HEK293 (cell line): Measurements from ENCODE around the gene RHBDF2.

ENCODE experiments used
- CTCF ChIA-PET: fragments of 350-600 bp; formaldehyde crosslinking; extraction: SDS; loops from one replicate; lab custom pipeline; 2021; ENCODE audit warnings: antibody characterized with exemption; lab: Yijun Ruan, JAX
- POLR2A ChIA-PET: fragments of 300-600 bp; formaldehyde crosslinking; extraction: SDS; loops from one replicate; lab custom pipeline; 2020; ENCODE audit warnings: antibody characterized with exemption, inconsistent platforms; lab: Yijun Ruan, JAX
- H3K27ac ChIP-seq: fragments of 200-500 bp; sonication (Bioruptor generic); 2 replicates; pipeline ENCODE4 v1.5.1; 2014; ENCODE audit warnings: low read depth, low read length, control low read depth, inconsistent platforms; ENCODE audit errors: extremely low read depth
- H3K36me3 ChIP-seq, 2 experiments: fragments of 200-500 bp in 1 of 2; sonication (Bioruptor generic) in 1 of 2; 1 replicate in 1 of 2; 2 replicates in 1 of 2; pipeline ENCODE4 v1.5.1; 2014 to 2017; ENCODE audit warnings: inconsistent platforms in 2 of 2, low read length in 2 of 2; ENCODE audit not compliant: control insufficient read depth in 2 of 2, insufficient read depth in 1 of 2
- H3K4me1 ChIP-seq: fragments of 200-500 bp; sonication (Bioruptor generic); 2 replicates; pipeline ENCODE4 v1.5.1; 2014; ENCODE audit warnings: mild to moderate bottlenecking, low read length, inconsistent platforms; ENCODE audit not compliant: control insufficient read depth, insufficient read depth
- H3K4me3 ChIP-seq: 2 replicates; pipeline ENCODE4 v1.5.1; 2011; ENCODE audit warnings: low read depth, mild to moderate bottlenecking, control low read depth, low read length, moderate library complexity
- H3K9me3 ChIP-seq: fragments of 200-500 bp; sonication (Bioruptor generic); 2 replicates; pipeline ENCODE4 v1.5.1; 2014; ENCODE audit warnings: low read depth, low read length, inconsistent platforms; ENCODE audit not compliant: control insufficient read depth, insufficient read depth
- GLI2 ChIP-seq: fragments of 450-650 bp; formaldehyde crosslinking; IDR thresholded peaks from 2 replicates; pipeline ENCODE4; 2017; ENCODE audit warnings: missing biosample characterization, missing genetic modification characterization, low read depth, borderline replicate concordance
- GLIS1 ChIP-seq: fragments of 450-650 bp; formaldehyde crosslinking; IDR thresholded peaks from 2 replicates; pipeline ENCODE4 v1.5.1; 2016; ENCODE audit warnings: missing biosample characterization, missing genetic modification characterization
- GLIS2 ChIP-seq: fragments of 450-650 bp; formaldehyde crosslinking; IDR thresholded peaks from 2 replicates; pipeline ENCODE4 v1.5.1; 2016; ENCODE audit warnings: missing biosample characterization, missing genetic modification characterization
- KLF1 ChIP-seq: fragments of 450-650 bp; formaldehyde crosslinking; IDR thresholded peaks from 2 replicates; pipeline ENCODE4 v1.5.1; 2016; ENCODE audit warnings: missing biosample characterization, missing genetic modification characterization
- MZF1 ChIP-seq: fragments of 450-650 bp; formaldehyde crosslinking; IDR thresholded peaks from 2 replicates; pipeline ENCODE4 v1.5.1; 2017; ENCODE audit warnings: missing biosample characterization, missing genetic modification characterization, borderline replicate concordance
- OSR2 ChIP-seq: fragments of 450-650 bp; formaldehyde crosslinking; IDR thresholded peaks from 2 replicates; pipeline ENCODE4 v1.5.1; 2016; ENCODE audit warnings: missing biosample characterization, missing genetic modification characterization
- PBX3 ChIP-seq: sonication (generic); formaldehyde crosslinking; IDR thresholded peaks from 2 replicates; pipeline ENCODE4 v1.8.1; 2022; ENCODE audit warnings: mild to moderate bottlenecking, moderate library complexity, missing genetic modification reagents
- SCRT2 ChIP-seq: fragments of 450-650 bp; formaldehyde crosslinking; IDR thresholded peaks from 2 replicates; pipeline ENCODE4 v1.5.1; 2016; ENCODE audit warnings: missing biosample characterization, missing genetic modification characterization
- SP7 ChIP-seq: fragments of 450-650 bp; formaldehyde crosslinking; IDR thresholded peaks from 2 replicates; pipeline ENCODE4 v1.5.1; 2016; ENCODE audit warnings: missing biosample characterization, missing genetic modification characterization
- TCF7L2 ChIP-seq: IDR thresholded peaks from 2 replicates; pipeline ENCODE4 v1.6.1; 2011; ENCODE audit warnings: low read depth, mild to moderate bottlenecking, inconsistent platforms, low read length, moderate library complexity, borderline replicate concordance
- WT1 ChIP-seq: fragments of 450-650 bp; formaldehyde crosslinking; IDR thresholded peaks from 2 replicates; pipeline ENCODE4 v1.5.1; 2016; ENCODE audit warnings: missing biosample characterization, missing genetic modification characterization
- YY1 ChIP-seq: fragments of 450-650 bp; formaldehyde crosslinking; IDR thresholded peaks from 2 replicates; pipeline ENCODE4 v1.5.1; 2018; ENCODE audit warnings: missing biosample characterization, missing genetic modification characterization
- ZBTB1 ChIP-seq: fragments of 450-650 bp; formaldehyde crosslinking; IDR thresholded peaks from 2 replicates; pipeline ENCODE4 v1.5.1; 2016; ENCODE audit warnings: missing biosample characterization, missing genetic modification characterization
- ZBTB20 ChIP-seq: fragments of 450-650 bp; formaldehyde crosslinking; IDR thresholded peaks from 2 replicates; pipeline ENCODE4 v1.5.1; 2016; ENCODE audit warnings: missing biosample characterization, missing genetic modification characterization
- ZBTB44 ChIP-seq: fragments of 450-650 bp; IDR thresholded peaks from 2 replicates; pipeline ENCODE4 v1.5.1; 2018; ENCODE audit warnings: missing biosample characterization, mild to moderate bottlenecking, missing genetic modification characterization
- ZBTB48 ChIP-seq: fragments of 450-650 bp; formaldehyde crosslinking; IDR thresholded peaks from 2 replicates; pipeline ENCODE4 v1.5.1; 2016; ENCODE audit warnings: missing biosample characterization, missing genetic modification characterization
- ZNF140 ChIP-seq: fragments of 450-650 bp; formaldehyde crosslinking; IDR thresholded peaks from 2 replicates; pipeline ENCODE4 v1.5.1; 2016; ENCODE audit warnings: missing biosample characterization, missing genetic modification characterization
- ZNF19 ChIP-seq: fragments of 450-650 bp; formaldehyde crosslinking; IDR thresholded peaks from 2 replicates; pipeline ENCODE4; 2016; ENCODE audit warnings: missing biosample characterization, missing genetic modification characterization, low read depth
- ZNF214 ChIP-seq: fragments of 450-650 bp; formaldehyde crosslinking; IDR thresholded peaks from 2 replicates; pipeline ENCODE4 v1.5.1; 2017; ENCODE audit warnings: missing biosample characterization, mild to moderate bottlenecking, missing genetic modification characterization, borderline replicate concordance
- ZNF558 ChIP-seq: fragments of 450-650 bp; formaldehyde crosslinking; IDR thresholded peaks from 2 replicates; pipeline ENCODE4 v1.5.1; 2016; ENCODE audit warnings: missing biosample characterization, missing genetic modification characterization
- ZNF561 ChIP-seq: fragments of 450-650 bp; IDR thresholded peaks from 2 replicates; pipeline ENCODE4 v1.5.1; 2018; ENCODE audit warnings: missing biosample characterization, missing genetic modification characterization, borderline replicate concordance
- ZNF623 ChIP-seq: fragments of 450-650 bp; formaldehyde crosslinking; IDR thresholded peaks from 2 replicates; pipeline ENCODE4 v1.5.1; 2016; ENCODE audit warnings: missing biosample characterization, missing genetic modification characterization
- ZNF670 ChIP-seq: fragments of 450-650 bp; formaldehyde crosslinking; IDR thresholded peaks from 2 replicates; pipeline ENCODE4 v1.5.1; 2016; ENCODE audit warnings: missing biosample characterization, missing genetic modification characterization, low read depth
- ZNF777 ChIP-seq: fragments of 450-650 bp; formaldehyde crosslinking; IDR thresholded peaks from 2 replicates; pipeline ENCODE4 v1.5.1; 2017; ENCODE audit warnings: missing biosample characterization, missing genetic modification characterization, borderline replicate concordance
- ZNF791 ChIP-seq: fragments of 450-650 bp; formaldehyde crosslinking; IDR thresholded peaks from 2 replicates; pipeline ENCODE4 v1.5.1; 2016; ENCODE audit warnings: missing biosample characterization, missing genetic modification characterization
- ZNF843 ChIP-seq: fragments of 450-650 bp; formaldehyde crosslinking; IDR thresholded peaks from 2 replicates; pipeline ENCODE4 v1.5.1; 2016; ENCODE audit warnings: missing biosample characterization, missing genetic modification characterization
- ZSCAN16 ChIP-seq: fragments of 450-650 bp; formaldehyde crosslinking; IDR thresholded peaks from 2 replicates; pipeline ENCODE4 v1.5.1; 2016; ENCODE audit warnings: missing biosample characterization, missing genetic modification characterization

Gene RHBDF2

GRCh38 chr17:76490112-76490710 lies 11.0 kb downstream of the RHBDF2 start:
- Histone ChIP-seq H3K4me1 (no peaks in the 10 kb centered on the region), H3K4me3 (no peak overlapping the region), H3K36me3 (no peaks in the 10 kb centered on the region), H3K27ac (no peak overlapping the region), H3K9me3 (no peaks in the 10 kb centered on the region)
- TF ChIP-seq ZNF561 = no peak
- no peak for TF ChIP-seq ZNF623
- no peak for TF ChIP-seq ZNF19 (tag by site-specific recombination)
- no peak for TF ChIP-seq ZNF791 (tag by site-specific recombination)
- TF ChIP-seq YY1 (tag by site-specific recombination) = no peak
- TF ChIP-seq ZBTB1 = no peak
- no peak for TF ChIP-seq WT1 (tag by site-specific recombination)
- no peak for TF ChIP-seq KLF1 (tag by site-specific recombination)
- no peak for TF ChIP-seq SP7 (tag by site-specific recombination)
- TF ChIP-seq ZNF670 = no peak
- TF ChIP-seq ZNF777 = no peak
- no peak for TF ChIP-seq ZBTB44 (tag by site-specific recombination)
- no peak for TF ChIP-seq GLIS1 (tag by site-specific recombination)
- no peak for TF ChIP-seq ZBTB20 (tag by site-specific recombination)
- no peak for TF ChIP-seq ZNF558
- no peak for TF ChIP-seq SCRT2 (tag by site-specific recombination)
- no peak for TF ChIP-seq PBX3 (CRISPR knock-in tag)
- no peak for TF ChIP-seq ZNF214
- POLR2A ChIA-PET = interaction anchor here (1.2 kb wide), 1 partner anchor 28 kb away, joined by 3 read pairs; no protein-coding TSS in a partner anchor
- CTCF ChIA-PET = interaction anchor here (0.6 to 2.6 kb wide), 6 partner anchors 17 to 383 kb away, joined by 3 to 14 read pairs (median 3); partner anchors contain the start of gene AANAT

- H3K4me3 ChIP-seq = no peak overlapping the region
- H3K9me3 ChIP-seq = no peaks in the 10 kb centered on the region
- H3K36me3 ChIP-seq = no peaks in the 10 kb centered on the region
- TF ChIP-seq OSR2 (tag by site-specific recombination) (no peak), ZNF140 (tag by site-specific recombination) (no peak), GLI2 (tag by site-specific recombination) (no peak), ZSCAN16 (tag by site-specific recombination) (no peak), TCF7L2 (no peak), MZF1 (tag by site-specific recombination) (no peak), GLIS2 (no peak), ZNF843 (tag by site-specific recombination) (no peak), ZNF561 (no peak), WT1 (tag by site-specific recombination) (no peak), ZBTB48 (tag by site-specific recombination) (no peak), ZNF214 (no peak)
- no peak overlapping the region for H3K27ac ChIP-seq
- no peaks in the 10 kb centered on the region for H3K4me1 ChIP-seq
- POLR2A ChIA-PET = no interaction called here
- CTCF ChIA-PET = interaction anchor here (0.6 to 1.3 kb wide), 5 partner anchors 12 to 128 kb away, joined by 3 to 5 read pairs (median 3); partner anchors contain the start of gene AANAT
Measured at GRCh38 chr17:76487451-76488192, 13.6 kb downstream of the RHBDF2 start.
